RPMI7951 (cell line): Measurements from ENCODE around the gene EXOC3L4. TPM values are rescaled to one million over a fixed set of nuclear protein-coding genes. Genes with fewer than 3 reads are reported as not detected.

Experiments
- DNase-seq: peaks from one replicate; pipeline ENCODE4 v3.0.0-alpha.2; 2012; ENCODE audit warnings: low read depth
- total RNA-seq: library from RNA; depleted of rRNA; stranded (reverse); fragments of >200 nt; shearing (Covaris generic); gene quantifications from 2 replicates; pipeline ENCODE4 v1.2.3, GENCODE V29; 2014

EXOC3L4 gene
- total RNA-seq, 1 experiment from 2014 or later = not detected

- no peak for DNase-seq
Observed at GRCh38 chr14:103070971-103071542, 23.5 kb upstream of the EXOC3L4 start.

GRCh38 chr14:103071544-103072251 lies 22.8 kb upstream of the EXOC3L4 start:
- DNase-seq = no peak

DNA sequence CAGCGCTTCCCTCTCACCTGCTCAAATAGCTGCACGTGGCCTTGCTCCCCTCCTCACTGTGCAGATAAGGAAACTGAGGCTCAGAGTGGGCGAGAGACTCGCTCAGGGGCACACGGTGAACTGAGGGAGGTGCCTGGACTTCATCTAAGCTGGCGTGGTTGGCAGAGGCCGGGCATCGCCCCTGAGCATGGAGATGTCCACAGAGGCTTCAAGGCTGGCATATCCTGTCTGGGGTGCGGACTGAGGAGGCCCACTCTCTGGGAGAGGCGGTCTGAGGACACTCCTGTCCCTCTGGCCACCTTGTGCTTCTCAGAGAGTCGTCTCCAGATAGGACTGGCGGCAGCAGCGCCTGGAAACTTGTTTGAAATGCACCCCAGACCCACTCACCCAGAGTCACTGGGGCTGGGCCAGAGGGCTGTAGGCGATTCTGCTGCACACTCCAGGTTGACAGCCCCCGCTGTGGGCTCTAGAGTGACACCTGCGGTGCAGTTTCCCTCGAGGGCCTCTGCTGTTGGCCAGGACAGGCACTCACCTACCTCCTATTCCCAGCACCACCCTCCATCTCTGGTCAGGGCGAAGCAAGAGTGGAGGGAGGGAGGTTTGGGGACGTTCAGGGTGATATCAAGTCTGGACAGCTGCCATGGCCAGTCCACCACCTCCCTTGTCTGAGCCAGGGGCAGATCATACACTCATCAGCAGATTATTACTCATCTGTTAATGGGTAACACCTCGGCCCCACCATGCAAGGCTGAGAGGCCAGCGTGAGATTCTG lies 21.7 kb upstream of the EXOC3L4 start:
- DNase-seq = no peak

DNA sequence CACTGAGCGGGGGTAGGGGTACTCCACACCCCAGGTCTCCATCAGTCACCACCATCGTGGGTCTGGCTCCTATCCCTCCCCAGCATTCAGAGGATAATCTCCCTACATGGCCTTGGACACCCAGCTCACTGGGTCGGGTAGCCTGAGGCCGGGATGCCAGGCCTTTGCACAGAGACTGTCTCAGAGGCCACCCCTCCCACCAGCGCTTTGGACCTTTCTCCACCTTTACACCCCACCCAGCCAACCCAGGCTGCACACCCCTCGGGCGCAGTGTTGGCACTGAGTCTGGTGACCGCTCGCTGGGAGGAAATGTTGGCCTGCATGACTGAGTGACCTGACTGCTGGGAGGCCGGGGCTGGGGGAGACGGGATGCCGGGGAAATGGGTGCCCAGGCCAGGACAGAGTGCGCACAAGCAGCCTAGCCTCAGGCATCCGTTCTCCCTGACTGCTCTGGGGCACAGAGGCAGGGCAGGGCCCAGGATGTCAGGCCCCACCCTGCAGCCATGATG lies 21.1 kb upstream of the EXOC3L4 start:
- DNase-seq = no peak

DNA sequence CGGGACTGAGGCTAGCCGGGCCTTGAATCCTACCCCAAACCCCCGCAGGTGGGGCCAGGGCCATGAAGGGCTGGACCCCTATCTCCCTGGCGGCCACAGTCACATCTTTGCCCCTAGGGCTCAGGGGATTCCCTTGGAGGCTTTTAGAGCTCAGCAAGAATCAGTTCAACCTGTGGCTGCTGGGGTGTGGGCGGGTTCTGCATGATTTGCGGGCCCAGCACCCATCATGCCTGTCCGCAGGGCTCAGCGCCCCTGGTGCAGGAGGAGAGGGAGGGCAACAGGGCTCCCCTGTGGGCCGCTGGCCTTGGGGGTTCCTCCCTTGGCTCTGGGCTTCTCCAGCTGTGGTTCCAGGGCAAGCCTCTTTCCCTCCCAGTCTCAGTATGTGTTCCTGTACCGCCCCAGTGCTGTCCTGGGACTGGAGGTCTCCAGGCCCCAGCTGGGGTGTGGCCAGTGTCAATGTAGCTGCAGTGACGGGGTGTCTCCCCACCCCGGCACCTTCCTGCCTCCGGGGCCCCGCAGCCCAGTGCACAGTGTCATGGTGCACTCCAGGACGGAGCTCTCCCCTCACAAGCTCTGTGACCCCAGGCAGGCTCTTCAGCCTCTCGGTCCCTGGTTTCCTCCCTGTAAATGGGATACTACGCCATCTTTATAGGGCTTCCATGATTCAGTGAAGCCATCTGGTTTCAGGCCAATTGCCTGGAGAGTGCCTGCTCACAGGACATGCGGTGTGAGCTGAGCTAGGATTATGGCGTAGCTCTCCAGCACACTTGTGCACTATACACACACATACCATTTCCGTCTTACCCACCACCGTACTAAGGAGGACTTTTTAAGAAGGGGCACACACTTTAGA lies 20.4 kb upstream of the EXOC3L4 start:
- DNase-seq = no peak

GRCh38 chr14:103074729-103075367 lies 19.7 kb upstream of the EXOC3L4 start:
- DNase-seq = no peak

DNA sequence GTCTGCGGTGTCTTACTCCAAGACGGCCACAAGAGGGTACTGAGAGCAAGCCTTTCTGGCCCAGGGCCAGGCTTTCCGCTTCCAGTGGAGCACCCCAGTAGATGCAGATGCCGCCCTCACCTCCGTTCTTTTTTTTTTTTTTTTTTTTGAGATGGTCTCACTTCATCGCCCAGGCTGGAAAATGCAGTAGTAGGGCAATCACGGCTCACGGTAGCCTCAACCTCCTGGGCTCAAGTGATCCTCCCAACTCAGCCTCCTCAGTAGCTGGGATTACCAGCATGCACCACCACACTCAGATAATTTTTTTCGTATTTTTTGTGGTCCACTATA lies 16.1 kb upstream of the EXOC3L4 start:
- peak; percentile 70 for DNase-seq

DNA sequence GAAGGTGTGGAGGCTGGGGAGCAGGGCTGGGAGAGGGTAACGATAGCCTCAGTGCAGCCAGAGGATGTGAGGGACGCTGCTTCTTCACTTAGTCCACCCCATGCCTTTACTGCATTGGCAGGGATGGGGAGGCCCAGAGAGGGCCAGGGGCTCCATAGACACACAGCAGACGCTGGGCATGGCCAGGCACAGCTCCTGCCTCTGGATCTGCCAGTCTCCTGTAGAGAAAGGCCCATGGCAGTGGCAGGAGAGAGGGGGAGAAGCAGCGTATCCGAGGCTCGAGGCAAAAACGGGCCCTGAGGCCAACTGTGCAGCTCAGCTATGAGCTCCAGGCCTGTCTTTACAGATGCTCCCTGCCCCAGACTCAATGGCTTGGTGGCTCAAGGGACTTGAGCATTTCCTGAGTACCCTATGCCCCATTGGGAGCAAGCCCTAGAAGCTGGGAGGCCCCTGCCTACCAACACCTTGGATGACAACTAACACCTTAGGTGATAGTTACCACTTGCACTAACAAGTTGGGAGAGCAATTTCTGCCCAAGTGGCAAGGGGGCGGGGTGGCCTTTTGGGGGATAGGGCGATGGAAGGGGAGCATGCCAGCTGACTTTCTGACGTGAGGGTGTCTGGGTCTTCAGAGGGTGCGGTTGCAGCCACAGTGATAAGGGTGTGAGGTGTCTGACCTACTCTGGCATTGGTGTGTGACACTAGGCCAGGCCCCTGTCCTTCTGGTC lies 15.5 kb upstream of the EXOC3L4 start:
- no peak for DNase-seq

DNA sequence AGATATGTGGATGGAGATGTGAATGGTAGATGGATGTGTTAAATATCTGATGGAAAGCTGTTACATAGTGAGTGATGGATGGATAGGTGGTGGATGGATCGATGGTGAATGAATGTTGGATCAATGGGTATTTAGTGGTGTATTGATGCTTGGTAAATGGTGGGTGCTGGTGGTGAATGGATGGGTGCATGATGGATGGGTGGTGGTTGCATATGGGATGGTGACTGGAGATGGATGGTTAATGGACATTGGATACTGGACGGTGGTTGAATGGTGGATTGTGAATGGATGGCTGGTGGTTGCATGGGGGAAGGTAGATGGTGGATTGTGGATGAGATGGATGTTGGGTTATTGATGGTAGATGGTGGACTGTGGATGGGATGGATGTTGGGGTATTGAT lies 12.6 kb upstream of the EXOC3L4 start:
- DNase-seq = no peak

DNA sequence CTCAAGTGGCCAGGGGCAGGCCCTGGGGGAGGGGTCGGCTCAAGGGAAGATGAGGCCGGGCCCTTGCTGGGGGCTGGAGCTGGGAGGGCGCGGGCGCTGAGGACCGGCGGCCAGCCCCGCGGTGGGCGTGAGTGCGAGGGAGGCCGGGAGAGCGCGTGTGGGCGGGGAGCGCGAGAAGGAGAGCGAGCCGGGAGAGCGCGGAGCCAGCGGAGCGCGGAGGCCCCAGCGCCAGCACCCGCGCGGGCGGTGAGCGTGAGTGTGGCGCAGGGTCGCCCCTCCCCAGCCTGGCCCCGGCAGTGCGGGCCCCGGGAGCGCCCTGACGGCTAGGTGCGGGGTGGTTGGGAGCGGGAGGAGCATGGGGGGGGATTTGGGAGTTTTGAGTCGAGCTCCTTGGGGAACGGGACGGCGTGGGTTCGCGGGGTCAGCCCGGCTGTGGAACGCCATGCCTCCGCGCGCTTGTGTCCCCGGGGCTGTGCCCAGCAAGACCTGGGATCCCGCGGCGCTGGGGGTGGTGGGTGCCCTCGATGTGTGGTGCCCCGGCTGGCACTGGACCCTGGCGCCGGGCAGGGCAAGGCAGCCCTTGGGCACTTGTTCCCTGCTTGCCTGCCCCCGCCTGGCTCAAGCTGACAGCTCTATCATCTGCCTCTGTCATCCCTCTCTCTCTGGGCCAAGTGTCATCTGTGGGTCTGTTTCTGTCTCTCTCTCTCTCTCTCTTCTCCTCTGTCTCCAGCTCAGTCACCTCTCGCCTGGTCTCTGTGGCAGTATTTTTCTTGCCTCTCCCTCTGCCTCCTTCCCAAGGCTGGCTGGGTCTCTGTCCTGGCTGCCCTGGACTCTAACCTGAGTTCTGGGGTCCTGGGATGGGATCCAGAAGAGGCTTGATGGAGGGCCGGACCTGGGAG lies 10.3 kb upstream of the EXOC3L4 start, which contains the start of gene LBHD2:
Gene LBHD2, plus strand, starts transcription at position 190 of the 899 bp plus-strand sequence. CDS start 1,803 bp downstream, outside the sequence.
- no peak for DNase-seq

- no peak for DNase-seq
Observed at GRCh38 chr14:103085106-103086091, 9.1 kb upstream of the EXOC3L4 start.

DNA sequence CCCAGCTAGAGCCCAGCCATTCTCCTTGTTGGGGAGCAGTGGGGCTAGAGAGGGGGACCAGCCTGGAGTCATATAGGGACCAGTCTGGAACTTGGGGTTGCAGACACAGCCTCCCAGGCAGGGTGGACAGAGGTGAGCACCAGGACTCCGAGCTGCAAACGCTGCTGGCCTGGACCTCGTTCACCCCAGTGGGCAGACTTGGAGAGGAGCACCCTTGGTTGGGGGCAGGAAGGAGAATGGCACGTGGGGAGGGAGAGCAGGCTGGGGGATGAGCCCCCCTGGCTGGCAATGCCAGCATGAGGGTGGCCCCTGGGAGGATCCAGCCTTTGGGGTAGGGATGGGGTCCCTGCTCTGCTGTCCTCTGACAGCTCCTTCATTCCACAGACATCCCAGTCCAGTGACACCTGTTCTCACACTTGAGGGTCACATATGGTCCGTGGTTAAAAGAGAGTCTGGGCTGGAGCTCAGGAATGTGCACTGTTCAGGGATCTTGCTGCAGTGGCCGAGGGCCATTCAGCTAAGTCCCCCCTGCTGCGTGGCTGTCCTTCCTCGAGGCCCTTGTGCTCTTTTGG lies 7.7 kb upstream of the EXOC3L4 start:
- DNase-seq = no peak

- no peak for DNase-seq
Observed at GRCh38 chr14:103087343-103087835, 7.1 kb upstream of the EXOC3L4 start.

- DNase-seq = no peak
Observed at GRCh38 chr14:103088921-103089320, 5.6 kb upstream of the EXOC3L4 start.

GRCh38 chr14:103089386-103090335 lies 4.9 kb upstream of the EXOC3L4 start:
- no peak for DNase-seq

DNA sequence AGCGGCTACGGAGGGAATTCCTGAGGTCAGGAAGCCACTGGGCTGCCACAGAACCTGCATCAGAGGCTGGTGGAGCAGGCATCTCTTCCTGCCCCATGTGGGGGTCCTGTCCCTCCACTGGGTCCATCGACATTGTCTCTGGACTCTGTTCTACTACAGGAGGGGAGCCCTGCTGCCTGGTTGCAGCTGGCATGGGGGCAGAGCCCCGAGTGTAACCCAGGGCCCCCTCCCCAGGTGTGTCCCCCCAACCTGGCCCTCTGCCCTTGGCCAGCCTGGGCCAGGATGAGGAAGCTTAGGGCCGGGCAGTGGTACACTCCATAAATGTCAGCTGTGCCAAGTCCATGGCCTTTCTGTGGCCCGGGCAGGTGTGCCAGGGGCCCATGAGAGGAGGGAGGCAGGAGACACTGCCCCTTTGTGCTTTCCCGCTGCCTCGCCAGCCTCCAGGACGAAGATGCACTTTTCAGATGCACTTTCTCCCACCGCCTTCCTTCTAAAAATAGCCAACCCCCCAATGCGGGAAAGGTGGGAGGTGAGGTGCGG lies 4.0 kb upstream of the EXOC3L4 start:
- no peak for DNase-seq
